ENCODE results near the gene NFYC.

NFYC gene

DNA sequence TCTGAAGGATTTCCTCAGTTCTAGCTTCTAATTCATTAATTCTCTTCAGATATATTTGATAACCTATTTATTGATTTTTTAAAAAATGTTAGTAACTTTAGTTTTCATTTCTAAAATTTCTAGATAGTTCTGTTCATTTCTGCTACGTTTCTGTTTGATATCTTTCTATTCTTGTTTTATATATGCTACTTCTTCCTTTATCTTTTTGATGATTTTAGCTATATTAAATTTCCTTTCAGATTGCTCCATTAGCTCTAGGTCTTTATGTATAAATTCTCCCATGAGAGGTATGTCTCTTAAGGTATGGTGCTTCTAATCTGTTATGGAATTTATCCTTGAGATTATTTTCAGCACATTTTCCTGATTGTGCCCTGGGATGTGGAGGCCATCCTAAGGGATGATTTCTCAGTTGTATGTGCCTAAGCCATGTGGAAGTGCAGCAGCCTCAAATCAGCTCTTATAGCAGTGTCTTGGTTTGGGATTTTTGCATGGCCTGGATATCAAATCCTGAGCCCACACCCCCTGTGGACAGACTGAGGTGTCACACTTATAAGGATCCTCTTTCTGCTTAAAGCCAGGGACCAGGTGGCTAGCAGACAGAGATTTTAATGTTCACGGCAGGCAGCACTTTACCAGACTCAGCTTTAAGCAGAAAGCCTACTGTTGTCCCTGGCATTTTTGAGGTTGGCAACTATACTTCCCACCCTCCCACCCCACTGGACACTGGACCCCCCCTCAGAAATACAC is 85.9 kb downstream of the NFYC start:
- TF ChIP-seq, protein P1, sequence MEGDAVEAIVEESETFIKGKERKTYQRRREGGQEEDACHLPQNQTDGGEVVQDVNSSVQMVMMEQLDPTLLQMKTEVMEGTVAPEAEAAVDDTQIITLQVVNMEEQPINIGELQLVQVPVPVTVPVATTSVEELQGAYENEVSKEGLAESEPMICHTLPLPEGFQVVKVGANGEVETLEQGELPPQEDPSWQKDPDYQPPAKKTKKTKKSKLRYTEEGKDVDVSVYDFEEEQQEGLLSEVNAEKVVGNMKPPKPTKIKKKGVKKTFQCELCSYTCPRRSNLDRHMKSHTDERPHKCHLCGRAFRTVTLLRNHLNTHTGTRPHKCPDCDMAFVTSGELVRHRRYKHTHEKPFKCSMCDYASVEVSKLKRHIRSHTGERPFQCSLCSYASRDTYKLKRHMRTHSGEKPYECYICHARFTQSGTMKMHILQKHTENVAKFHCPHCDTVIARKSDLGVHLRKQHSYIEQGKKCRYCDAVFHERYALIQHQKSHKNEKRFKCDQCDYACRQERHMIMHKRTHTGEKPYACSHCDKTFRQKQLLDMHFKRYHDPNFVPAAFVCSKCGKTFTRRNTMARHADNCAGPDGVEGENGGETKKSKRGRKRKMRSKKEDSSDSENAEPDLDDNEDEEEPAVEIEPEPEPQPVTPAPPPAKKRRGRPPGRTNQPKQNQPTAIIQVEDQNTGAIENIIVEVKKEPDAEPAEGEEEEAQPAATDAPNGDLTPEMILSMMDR (conservative IDR thresholded peaks at IDR 0.05; ENCODE audit: control insufficient read depth, insufficient read depth, low read depth, low read length) = no peak

DNA sequence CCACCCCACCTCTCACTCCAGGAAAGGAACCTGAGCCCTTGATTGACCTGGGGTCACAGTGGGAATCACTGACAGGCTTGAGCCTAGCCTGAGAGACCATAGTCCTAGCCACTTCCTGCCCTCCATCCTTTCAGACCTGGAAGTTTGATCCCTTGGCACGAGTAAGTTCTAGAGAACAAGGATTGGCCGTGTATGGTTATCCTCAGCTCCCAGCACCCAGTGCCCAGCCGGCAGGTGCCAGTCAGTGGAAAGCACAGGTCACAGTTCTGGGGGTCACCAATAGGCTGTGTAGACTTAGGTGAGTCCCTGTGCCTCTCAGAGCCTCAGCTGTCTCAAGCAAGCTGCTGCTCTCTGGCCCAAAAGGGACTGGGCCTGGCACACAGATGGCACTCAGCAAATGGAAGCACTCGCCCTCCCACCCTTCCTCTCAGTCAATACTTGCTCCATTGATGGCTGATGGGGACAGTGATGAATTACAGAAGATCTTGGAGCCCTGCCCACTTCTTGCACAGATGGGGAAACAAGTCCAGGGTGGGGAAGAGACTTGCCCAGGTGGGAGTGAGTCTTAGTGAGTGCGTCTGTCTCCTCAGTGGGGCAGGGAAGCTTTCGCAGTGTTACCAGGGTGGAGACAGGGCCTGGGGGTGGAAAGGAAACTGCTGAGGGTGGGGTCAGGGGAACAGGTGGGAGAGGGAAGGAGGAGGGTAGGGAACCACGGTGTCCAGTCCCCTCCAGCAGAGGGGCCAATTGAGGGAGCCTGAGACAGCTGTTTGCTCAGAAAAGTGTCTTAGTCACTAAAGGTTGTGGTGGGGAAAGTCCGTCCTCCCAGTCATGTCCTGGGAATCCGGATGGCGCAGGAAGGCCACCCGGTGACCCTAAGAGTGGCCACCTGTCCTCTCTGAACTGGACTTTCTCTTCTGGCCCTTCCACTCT is 89.4 kb downstream of the NFYC start:
- no peak for DNase-seq (ENCODE audit: low read depth)
- H3K4me3 ChIP-seq (ENCODE audit: control insufficient read depth, low read depth, low read length) = no peak overlapping the region
- TF ChIP-seq, protein P1 (conservative IDR thresholded peaks at IDR 0.05; ENCODE audit: control insufficient read depth, insufficient read depth, low read depth, low read length) = no peak

More for the DNA sequence above, 85.9 kb downstream of the NFYC start:
- H3K4me3 ChIP-seq (ENCODE audit: control insufficient read depth, low read depth, low read length) = no peak overlapping the region
- DNase-seq (ENCODE audit: low read depth) = no peak

DNA sequence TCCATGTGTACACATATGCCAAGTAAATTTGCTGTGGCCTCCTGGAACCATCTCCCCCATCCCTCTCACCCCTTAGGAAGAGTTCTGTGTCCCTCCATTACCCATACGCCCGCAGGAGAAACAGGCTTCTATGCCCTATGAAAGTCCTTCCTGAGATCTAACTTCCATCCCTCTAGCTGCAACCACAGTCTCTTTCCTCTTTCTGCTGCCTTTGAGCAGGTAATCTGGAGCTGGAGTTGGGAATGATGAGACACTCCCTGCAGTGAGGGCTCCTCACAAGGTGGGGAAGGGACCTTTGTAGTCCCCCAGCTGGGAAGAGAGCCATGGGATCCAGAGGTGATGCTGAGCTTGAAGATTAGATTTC is 90.1 kb downstream of the NFYC start:
- TF ChIP-seq, protein P1 (conservative IDR thresholded peaks at IDR 0.05; ENCODE audit: control insufficient read depth, insufficient read depth, low read depth, low read length) = no peak
- H3K4me3 ChIP-seq (ENCODE audit: control insufficient read depth, low read depth, low read length) = no peak overlapping the region
- DNase-seq (ENCODE audit: low read depth) = no peak

DNA sequence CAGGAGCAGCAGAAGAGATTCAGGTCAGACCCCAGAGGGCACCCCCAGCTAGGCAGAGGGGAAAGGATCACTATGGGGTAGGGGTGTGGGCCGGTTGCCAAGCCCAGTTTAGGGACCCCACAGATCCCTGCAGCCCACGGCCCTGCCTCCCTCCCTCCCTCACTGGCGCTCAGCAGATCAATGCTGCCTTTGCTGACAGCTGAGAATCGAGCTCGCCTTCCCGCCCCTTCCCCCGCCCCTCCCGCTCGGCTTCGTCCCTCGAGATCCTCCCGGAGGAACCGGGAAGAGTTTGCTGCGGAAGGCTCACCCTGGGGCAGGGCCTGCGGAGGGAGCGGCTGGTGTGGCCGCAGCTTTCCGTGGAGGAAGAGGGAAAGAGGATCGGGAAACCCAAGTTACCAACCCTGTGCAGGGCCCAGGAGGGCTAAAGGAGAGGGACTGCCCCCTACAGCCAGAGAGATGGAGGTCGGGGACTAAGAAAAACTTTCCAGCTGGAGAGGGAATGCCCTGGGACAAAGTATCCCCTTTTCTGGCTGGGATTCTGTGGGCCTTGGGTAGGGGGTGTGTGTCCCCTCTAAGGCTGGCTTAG is 91.0 kb downstream of the NFYC start:
- no peak for DNase-seq (ENCODE audit: low read depth)
- TF ChIP-seq, protein P1 (conservative IDR thresholded peaks at IDR 0.05; ENCODE audit: control insufficient read depth, insufficient read depth, low read depth, low read length) = peak; percentile 7
- H3K4me3 ChIP-seq (ENCODE audit: control insufficient read depth, low read depth, low read length) = no peak overlapping the region

DNA sequence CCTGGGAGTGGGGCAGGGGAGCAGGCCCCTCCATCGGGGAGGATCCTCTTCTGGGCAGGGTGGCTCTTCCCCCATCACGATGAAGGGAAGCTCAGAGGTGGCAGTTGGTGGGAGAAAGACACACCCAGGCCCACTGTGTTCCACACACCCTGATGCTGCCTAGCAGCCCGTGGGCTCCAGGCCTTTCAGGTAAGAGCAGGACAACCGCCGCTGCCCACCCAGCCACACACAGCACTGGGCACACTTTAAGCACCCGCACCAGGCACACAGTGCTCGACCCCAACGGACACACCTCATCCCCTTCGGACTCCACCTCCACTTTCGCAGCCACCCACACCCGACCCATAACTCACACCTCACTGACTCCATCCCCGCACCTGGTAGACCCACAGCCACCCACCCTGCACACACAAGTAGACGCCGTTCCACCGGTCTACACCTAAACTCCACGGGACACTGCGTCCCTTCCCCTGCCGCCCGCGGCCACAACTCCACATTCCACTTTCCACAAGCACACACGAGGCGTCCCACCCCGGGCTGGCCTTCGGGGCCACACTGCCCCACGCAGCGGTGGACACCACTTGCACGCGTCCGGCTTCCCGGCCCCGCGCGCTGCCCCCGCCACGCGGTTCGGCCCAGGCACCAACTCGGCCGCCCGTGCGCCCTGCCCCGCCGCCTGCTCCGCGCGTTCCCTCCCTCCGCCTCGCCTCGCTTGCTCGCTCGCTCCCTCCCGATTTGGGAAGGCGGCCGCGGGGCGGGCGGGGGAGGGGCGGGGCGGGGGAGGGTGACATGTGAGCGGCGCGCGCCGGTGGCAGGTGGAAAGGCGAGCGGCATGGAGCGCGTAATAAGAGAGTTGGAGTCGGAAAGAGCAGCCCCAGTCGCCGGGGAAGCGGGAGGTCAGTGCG is 91.7 kb downstream of the NFYC start, which contains the start of gene KCNQ4:
Gene KCNQ4, plus strand, starts transcription at position 787 of the 905 bp plus-strand sequence. CDS start 307 bp downstream, outside the sequence.
- H3K4me3 ChIP-seq (ENCODE audit: control insufficient read depth, low read depth, low read length) = peak within 1 kb of the TSS; percentile 9
- no peak for DNase-seq (ENCODE audit: low read depth)
- TF ChIP-seq, protein P1 (conservative IDR thresholded peaks at IDR 0.05; ENCODE audit: control insufficient read depth, insufficient read depth, low read depth, low read length) = no peak

Data from fibroblast of mammary gland (primary cell).